Spleen (tissue), 11 donors: Measurements from ENCODE around the gene PIMREG. TPM values are rescaled to one million over a fixed set of nuclear protein-coding genes. Genes with fewer than 3 reads are reported as not detected.

Source experiments
- DNase-seq: peaks from one replicate; pipeline ENCODE4 v3.0.0-alpha.2; 2020
- H3K27ac ChIP-seq, 8 donors: fragments of 200-600 bp; sonication (generic) in 7 of 8; 1 replicate in 4 of 8; 2 replicates in 4 of 8; pipeline versions ENCODE4 v1.5.0 to v1.8.0; 2016 to 2021; ENCODE audit warnings: inconsistent platforms in 4 of 8, mild to moderate bottlenecking in 4 of 8, moderate library complexity in 1 of 8
- H3K27me3 ChIP-seq, 7 donors: fragments of 200-600 bp; sonication (generic) in 6 of 7; replicated peaks in 1 of 7; 1 replicate in 4 of 7; 2 replicates in 3 of 7; pipeline versions ENCODE4 v1.5.0 to v1.8.0; 2016 to 2021; ENCODE audit warnings: inconsistent platforms in 3 of 7, mild to moderate bottlenecking in 1 of 7
- H3K36me3 ChIP-seq, 6 donors: fragments of 200-600 bp; sonication (generic) in 5 of 6; 1 replicate in 4 of 6; 2 replicates in 2 of 6; pipeline versions ENCODE4 v1.5.0 to v1.8.0; 2016 to 2021; ENCODE audit warnings: inconsistent platforms in 2 of 6
- H3K4me1 ChIP-seq, 6 donors: fragments of 200-600 bp; sonication (generic) in 5 of 6; 1 replicate in 3 of 6; 2 replicates in 3 of 6; pipeline versions ENCODE4 v1.5.0 to v1.8.0; 2016 to 2021; ENCODE audit warnings: inconsistent platforms in 3 of 6
- H3K4me3 ChIP-seq, 8 donors: fragments of 200-600 bp; sonication (generic) in 7 of 8; 1 replicate in 4 of 8; 2 replicates in 4 of 8; pipeline versions ENCODE4 v1.5.0 to v1.8.0; 2016 to 2021; ENCODE audit warnings: inconsistent platforms in 4 of 8, mild to moderate bottlenecking in 4 of 8, moderate library complexity in 2 of 8
- H3K9me3 ChIP-seq, 8 donors: fragments of 200-600 bp; sonication (generic) in 7 of 8; 1 replicate in 4 of 8; 2 replicates in 4 of 8; pipeline versions ENCODE4 v1.5.0 to v1.8.0; 2016 to 2021; ENCODE audit warnings: inconsistent platforms in 4 of 8
- CTCF ChIP-seq, 11 experiments: fragments of 200-600 bp in 7 of 11; fragments of 450-650 bp in 4 of 11; sonication (generic) in 4 of 11; IDR thresholded peaks in 8 of 11; conservative IDR thresholded peaks in 3 of 11; 1 replicate in 7 of 11; 2 replicates in 4 of 11; pipeline versions ENCODE4 v1.4.0 to v1.8.0; 2016 to 2021; ENCODE audit warnings: antibody characterized with exemption in 11 of 11, inconsistent platforms in 4 of 11, mild to moderate bottlenecking in 1 of 11
- POLR2A ChIP-seq, 3 donors: fragments of 450-650 bp; IDR thresholded peaks; one replicate each; pipeline ENCODE4 v1.5.1; 2017; ENCODE audit warnings: antibody characterized with exemption in 3 of 3, mild to moderate bottlenecking in 1 of 3
- POLR2AphosphoS5 ChIP-seq, 3 donors: sonication (generic); formaldehyde crosslinking; IDR thresholded peaks; one replicate each; pipeline ENCODE4 v1.5.1; 2017; ENCODE audit warnings: antibody characterized with exemption in 3 of 3
- WGBS, 5 donors: extraction: QIAGEN DNeasy Blood & Tissue Kit in 3 of 5; methylation state at CpG; one replicate each; pipeline versions ENCODE4 v1.1.5 to v1.1.7; 2013 to 2018; 5-methylcytosine and 5-hydroxymethylcytosine counted together
- intact Hi-C: fragments of 100-400 bp; cut with DNase I; formaldehyde crosslinking; loops from one replicate; pipeline ENCODE4 v1.15.0; 2023; ENCODE audit warnings: low total_unique reads
- polyA plus RNA-seq, 3 donors: library from polyadenylated mRNA; stranded (reverse); fragments of 200-250 nt; gene quantifications; one replicate each; pipeline ENCODE4 v1.2.1, GENCODE V29; 2013
- total RNA-seq, 7 donors: library from RNA; depleted of rRNA in 3 of 7; stranded (reverse); fragments of >200 nt in 3 of 7; fragmentation: NEBNext Ultra II Directional in 4 of 7; extraction: Animal tissue kit (Norgen Biotek cat#: 25700) in 4 of 7; gene quantifications; one replicate each; pipeline versions ENCODE4 v1.1.0 to v1.2.1, GENCODE V29; 2016 to 2021
- donor health status: healthy with polysubstance abuse.
- donor health status: DM: no; HTN: no; CAD: no; lungs with moderate emphysema.
- donor health status: DM: no; HTN: no; CAD: no.
- donor health status: Bipolar disorder and iron deficiency.
- donor health status: healthy.
- donor health status: DM: no; HTN: no; CAD: no.
- donor health status: DM: yes; HTN: yes; CAD: no.

The PIMREG gene
- total and polyA plus RNA-seq, 10 donors = 1.3 to 11.6 (median 3.8) TPM

- Histone ChIP-seq H3K27me3 (peaks cover 0 to 23% (median 0%) of the 10 kb centered on the region in 7 donors), H3K4me1 (peaks cover 0 to 32% (median 25%) of the 10 kb centered on the region in 6 donors), H3K27ac (no peak overlapping the region), H3K4me3 (no peak overlapping the region), H3K9me3 (no peaks in the 10 kb centered on the region), H3K36me3 (no peaks in the 10 kb centered on the region)
- 75 to 87% (median 79%) methylated on average over 14 of the region's 14 CpGs for WGBS, 5 donors
- TF ChIP-seq CTCF (IDR thresholded peaks at IDR 0.05 in 8 of 11, conservative IDR thresholded peaks at IDR 0.05 in 3 of 11) = no peak
- TF ChIP-seq POLR2AphosphoS5 (IDR thresholded peaks at IDR 0.05) = no peak
- TF ChIP-seq POLR2A (IDR thresholded peaks at IDR 0.05) = no peak
- intact Hi-C loops = loop anchor here (5.0 kb wide), 1 partner anchor 837 kb away; no protein-coding TSS in a partner anchor
- no peak for DNase-seq
Observed at GRCh38 chr17:6423931-6424330, 20.3 kb upstream of the PIMREG start.

- peak; percentile 70 for DNase-seq
- TF ChIP-seq POLR2A (IDR thresholded peaks at IDR 0.05) (no peak), CTCF (IDR thresholded peaks at IDR 0.05 in 8 of 11, conservative IDR thresholded peaks at IDR 0.05 in 3 of 11) (no peak), POLR2AphosphoS5 (IDR thresholded peaks at IDR 0.05) (no peak)
Observed at GRCh38 chr17:6425407-6425806, 18.8 kb upstream of the PIMREG start.

DNA sequence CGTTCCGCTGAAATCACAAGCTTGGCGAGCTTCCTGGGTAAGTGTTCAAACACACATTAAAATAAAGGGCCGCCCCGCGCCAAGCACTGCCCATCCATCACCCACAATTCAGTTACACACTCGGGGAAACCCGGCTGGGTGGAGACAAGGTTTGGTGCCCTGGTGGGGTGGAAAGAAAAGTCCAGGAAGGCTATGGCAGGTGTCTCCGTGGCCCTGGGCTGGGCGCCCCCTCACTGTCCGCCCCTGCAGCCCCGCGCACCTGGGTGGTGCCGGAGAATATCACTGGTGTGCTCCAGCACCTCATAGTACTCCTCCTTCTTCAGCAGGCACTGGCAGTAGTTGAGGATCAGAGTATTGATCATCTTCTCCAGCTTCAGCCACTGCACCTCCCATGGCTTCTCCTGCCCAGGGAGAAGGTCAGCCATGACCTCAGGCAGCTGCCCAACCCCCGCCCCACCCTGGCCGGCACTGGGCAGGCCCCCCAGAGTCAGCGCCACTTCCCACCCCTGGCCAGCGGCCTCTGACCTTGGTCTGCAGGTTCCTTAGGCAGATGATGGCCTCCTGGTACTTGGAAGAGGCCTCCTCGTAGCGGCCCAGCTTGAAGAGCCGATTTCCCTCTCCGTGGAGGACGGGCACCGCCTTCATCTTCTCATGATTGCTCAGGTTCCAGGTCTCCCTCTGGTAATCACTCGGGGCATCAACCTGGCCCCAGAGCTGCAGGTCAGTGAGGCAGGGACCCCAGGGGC lies 17.7 kb upstream of the PIMREG start:
- WGBS, 5 donors = 88 to 93% (median 89%) methylated on average over 19 to 25 of the region's 25 CpGs
- TF ChIP-seq CTCF (IDR thresholded peaks at IDR 0.05 in 8 of 11, conservative IDR thresholded peaks at IDR 0.05 in 3 of 11) = no peak
- no peak for TF ChIP-seq POLR2AphosphoS5 (IDR thresholded peaks at IDR 0.05)
- TF ChIP-seq POLR2A (IDR thresholded peaks at IDR 0.05) = no peak
- Histone ChIP-seq H3K9me3 (peaks cover 0 to 12% (median 12%) of the 10 kb centered on the region in 8 donors), H3K27ac (no peak overlapping the region), H3K27me3 (peaks cover 0 to 9% (median 0%) of the 10 kb centered on the region in 7 donors), H3K4me1 (peaks cover 0 to 32% (median 23%) of the 10 kb centered on the region in 6 donors), H3K4me3 (no peak overlapping the region), H3K36me3 (no peaks in the 10 kb centered on the region)
- intact Hi-C loops = no loop called here
- peak; percentile 74 for DNase-seq

More at GRCh38 chr17:6425407-6425806, 18.8 kb upstream of the PIMREG start:
- H3K36me3 ChIP-seq = no peaks in the 10 kb centered on the region
- intact Hi-C loops = no loop called here
- H3K27me3 ChIP-seq = peaks cover 0 to 20% (median 0%) of the 10 kb centered on the region in 7 donors
- no peak overlapping the region for H3K4me3 ChIP-seq
- no peak overlapping the region for H3K27ac ChIP-seq
- 84 to 91% (median 88%) methylated on average over 18 of the region's 18 CpGs for WGBS, 5 donors
- peaks cover 0 to 1% (median under 1%) of the 10 kb centered on the region in 8 donors for H3K9me3 ChIP-seq
- H3K4me1 ChIP-seq = peaks cover 0 to 32% (median 25%) of the 10 kb centered on the region in 6 donors

GRCh38 chr17:6427279-6427781 lies 16.9 kb upstream of the PIMREG start:
- Histone ChIP-seq H3K9me3 (peaks cover 0 to 16% (median 13%) of the 10 kb centered on the region in 8 donors), H3K4me3 (no peak overlapping the region), H3K27ac (peak overlapping the region in 2 of 8 donors; percentile 16 to 43), H3K27me3 (peaks cover 0 to 5% (median 0%) of the 10 kb centered on the region in 7 donors), H3K4me1 (peaks cover 0 to 24% (median 17%) of the 10 kb centered on the region in 6 donors), H3K36me3 (no peaks in the 10 kb centered on the region)
- WGBS, 5 donors = 26 to 35% (median 34%) methylated on average over 7 of the region's 7 CpGs
- no peak for DNase-seq
- no peak for TF ChIP-seq CTCF (IDR thresholded peaks at IDR 0.05 in 8 of 11, conservative IDR thresholded peaks at IDR 0.05 in 3 of 11)
- TF ChIP-seq POLR2AphosphoS5 (IDR thresholded peaks at IDR 0.05) = no peak
- TF ChIP-seq POLR2A (IDR thresholded peaks at IDR 0.05) = no peak
- intact Hi-C loops = no loop called here
